Measurements from ENCODE around the gene LONP1.
"Not testable (repeated sequence)": the region's sequence is repeated elsewhere in the genome, so short reads cannot be mapped to it uniquely, and the experiment has no call there.

LONP1 gene, protein sequence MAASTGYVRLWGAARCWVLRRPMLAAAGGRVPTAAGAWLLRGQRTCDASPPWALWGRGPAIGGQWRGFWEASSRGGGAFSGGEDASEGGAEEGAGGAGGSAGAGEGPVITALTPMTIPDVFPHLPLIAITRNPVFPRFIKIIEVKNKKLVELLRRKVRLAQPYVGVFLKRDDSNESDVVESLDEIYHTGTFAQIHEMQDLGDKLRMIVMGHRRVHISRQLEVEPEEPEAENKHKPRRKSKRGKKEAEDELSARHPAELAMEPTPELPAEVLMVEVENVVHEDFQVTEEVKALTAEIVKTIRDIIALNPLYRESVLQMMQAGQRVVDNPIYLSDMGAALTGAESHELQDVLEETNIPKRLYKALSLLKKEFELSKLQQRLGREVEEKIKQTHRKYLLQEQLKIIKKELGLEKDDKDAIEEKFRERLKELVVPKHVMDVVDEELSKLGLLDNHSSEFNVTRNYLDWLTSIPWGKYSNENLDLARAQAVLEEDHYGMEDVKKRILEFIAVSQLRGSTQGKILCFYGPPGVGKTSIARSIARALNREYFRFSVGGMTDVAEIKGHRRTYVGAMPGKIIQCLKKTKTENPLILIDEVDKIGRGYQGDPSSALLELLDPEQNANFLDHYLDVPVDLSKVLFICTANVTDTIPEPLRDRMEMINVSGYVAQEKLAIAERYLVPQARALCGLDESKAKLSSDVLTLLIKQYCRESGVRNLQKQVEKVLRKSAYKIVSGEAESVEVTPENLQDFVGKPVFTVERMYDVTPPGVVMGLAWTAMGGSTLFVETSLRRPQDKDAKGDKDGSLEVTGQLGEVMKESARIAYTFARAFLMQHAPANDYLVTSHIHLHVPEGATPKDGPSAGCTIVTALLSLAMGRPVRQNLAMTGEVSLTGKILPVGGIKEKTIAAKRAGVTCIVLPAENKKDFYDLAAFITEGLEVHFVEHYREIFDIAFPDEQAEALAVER

DNA sequence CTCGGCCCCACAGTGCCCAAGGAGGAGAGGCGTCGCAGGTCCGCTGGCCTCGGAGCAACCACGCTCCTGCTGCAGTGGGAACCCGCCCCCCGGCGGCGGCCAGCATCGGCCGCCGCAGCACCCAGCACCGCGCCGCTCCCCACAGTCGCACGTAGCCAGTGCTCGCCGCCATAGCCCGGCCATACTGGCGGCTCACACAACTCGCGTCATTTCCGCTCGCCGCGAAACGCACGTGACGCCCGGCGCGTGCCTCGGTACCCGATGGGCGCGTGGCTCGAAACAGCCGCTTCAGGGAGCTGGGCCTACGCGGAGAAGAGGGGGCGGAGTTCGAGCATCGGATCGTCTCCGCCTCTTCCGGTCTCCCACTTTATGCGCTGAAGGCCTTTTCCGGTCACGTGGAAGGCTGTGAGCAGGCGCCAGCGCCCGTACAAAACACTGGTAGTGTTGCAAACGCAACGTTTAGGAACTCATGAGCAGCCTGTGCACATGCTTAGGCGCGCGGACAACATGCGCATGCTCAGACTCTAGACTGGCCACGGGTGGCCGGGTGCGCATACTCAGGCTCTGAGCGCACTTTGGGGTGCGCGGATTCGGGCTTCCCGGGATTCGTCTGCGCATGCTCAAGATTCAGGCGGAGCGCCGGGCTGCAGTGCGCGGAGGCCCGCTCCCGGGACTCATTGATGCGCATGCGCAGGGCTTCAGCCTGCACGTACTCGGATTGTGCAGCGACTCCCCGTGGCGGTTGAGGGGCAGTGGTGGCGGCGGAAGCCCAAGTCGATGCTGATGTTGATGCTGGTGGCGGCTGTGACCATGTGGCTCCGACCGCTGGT lies at the start of gene LONP1, which contains the start of gene CATSPERD:
Gene LONP1 (minus strand): TSS at position 186 of the 830 bp plus-strand sequence. CDS start 14 bp downstream, at position 172.
Gene CATSPERD (plus strand): TSS at position 677 of the 830 bp plus-strand sequence. CDS start 101 bp downstream, at position 778.
- DNase-seq (ENCODE audit: low spot score), result peak; percentile 99

DNA sequence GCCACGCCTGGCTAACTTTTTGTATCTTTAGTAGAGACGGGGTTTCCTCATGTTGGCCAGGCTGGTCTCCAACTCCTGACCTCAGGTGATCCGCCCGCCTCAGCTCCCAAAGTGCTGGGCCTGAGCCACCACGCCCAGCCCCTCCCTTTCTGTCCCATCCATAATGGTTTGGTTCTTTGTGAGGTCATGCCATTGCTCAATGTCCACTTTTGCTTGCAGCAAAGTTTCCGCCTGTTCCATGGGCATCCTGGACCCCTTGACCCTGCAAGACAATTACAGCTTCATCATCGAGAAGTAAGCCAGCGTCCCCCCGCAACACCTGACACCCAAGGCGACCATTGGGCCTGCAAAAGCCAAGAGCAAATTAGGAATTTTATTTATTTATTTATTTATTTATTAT lies 48.0 kb upstream of the LONP1 start:
- no peak for DNase-seq (ENCODE audit: low spot score)

DNA sequence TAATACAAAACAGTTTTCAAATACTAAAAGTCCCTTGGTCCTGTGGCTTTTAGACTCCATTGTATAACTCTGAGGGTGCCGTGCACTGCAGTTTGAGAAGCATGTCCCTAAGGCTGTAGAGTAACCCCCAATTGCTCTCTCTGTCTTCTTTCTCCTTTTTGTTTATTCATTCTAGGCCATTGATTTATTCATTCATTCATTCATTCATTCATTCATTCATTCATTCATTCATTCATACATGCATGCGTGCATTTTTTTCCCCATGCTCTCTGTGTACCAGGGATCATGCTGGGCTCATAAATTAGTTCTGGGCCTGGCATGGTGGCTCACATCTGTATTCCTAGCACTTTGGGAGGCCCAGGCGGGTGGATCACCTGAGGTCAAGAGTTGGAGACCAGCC lies 45.3 kb upstream of the LONP1 start:
- DNase-seq (ENCODE audit: low spot score), result no peak

DNA sequence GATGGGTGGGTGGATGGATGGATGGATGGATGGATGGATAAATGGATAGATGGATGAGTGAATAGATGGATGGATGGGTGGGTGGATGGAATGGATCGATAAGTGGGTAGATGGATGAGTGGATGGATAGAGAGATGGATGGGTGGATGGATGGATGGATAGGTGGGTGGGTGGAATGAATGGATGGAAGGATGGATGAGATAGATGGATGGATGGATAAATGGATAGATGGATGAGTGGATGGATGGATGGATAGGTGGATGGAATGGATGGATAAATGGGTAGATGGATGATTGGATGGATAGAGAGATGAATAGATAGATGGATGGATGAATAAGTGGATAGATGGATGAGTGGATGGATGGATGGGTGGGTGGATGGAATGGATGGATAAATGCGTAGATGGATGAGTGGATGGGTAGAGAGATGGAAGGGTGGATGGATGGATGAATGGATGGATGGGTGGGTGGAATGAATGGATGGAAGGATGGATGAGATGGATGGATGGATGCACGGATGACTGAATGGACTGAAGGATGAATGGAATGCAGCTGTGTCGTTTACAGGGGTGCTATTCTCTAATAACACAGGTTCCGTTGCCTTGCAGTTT lies 42.8 kb upstream of the LONP1 start:
- no peak for DNase-seq (ENCODE audit: low spot score)

DNA sequence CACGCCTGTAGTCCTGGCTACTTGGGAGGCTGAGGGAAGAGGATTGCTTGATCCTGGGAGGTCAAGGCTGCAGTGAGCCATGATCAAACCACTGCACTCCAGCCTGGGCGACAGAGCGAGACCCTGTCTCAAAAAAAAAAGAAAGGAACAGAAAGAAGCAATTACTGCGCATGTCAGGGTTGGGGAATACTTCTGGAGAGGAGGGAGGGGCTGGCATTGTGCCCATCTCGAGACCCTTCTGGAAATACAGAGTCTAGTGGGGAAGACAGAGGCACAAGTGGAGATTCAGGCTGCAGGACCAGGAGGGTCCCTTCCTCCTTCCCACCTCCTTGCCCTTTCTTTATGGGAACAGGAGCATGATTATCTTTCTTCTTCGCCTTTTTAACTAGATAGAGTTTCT lies 33.8 kb upstream of the LONP1 start:
- no peak for DNase-seq (ENCODE audit: low spot score)

DNA sequence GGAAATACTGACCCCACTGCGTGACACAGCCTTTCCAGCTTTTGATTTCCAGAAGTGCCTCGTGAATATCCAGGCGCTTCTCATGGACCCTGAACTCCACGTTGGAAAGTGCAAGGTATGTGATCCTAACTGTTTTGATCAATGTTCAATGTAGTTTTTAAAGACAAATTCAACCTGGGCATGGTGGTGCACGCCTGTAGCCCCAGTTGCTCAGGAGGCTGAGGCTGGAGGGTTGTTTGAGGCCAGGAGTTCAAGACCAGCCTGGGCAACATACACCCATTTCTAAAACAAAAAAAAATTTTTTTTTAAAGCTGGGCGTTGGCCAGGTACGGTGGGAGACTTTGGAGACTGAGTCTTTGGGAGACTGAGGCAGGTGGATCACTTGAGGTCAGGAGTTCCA lies 31.8 kb upstream of the LONP1 start:
- DNase-seq (ENCODE audit: low spot score), result no peak

DNA sequence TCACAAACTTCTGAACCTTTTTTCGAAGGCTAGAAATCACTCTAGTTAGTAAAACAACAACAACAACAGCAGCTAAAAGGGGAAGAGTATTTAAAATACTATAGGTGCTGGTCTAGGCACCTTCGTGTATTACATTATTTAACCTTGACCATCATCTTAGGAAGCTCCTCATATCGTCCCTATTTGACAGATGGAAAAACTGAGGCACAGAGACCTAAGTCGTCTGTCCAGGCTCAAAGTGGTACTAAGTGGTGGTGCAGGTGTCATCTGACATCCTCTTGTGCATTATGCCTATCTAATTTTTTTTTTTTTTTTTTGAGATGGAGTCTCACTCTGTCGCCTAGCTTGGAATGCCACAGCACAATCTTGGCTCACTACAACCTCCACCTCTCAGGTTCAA lies 29.6 kb upstream of the LONP1 start:
- no peak for DNase-seq (ENCODE audit: low spot score)

DNA sequence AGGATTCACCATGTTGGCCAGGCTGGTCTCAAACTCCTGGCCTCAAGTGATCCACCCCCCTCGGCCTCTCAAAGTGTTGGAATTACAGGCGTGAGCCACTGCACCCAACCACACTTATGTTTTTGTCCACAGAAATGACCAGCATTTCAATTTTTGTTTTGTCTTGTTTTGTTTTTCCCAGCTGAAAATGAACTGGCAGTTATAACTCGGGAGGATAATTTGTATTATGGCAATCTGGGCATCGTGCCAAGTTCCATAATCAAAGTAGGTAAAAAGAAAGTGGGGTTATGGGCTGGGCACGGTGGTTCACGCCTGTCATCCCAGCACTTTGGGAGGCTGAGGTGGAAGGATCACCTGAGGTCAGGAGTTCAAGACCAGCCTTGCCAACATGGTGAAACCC lies 29.0 kb upstream of the LONP1 start:
- DNase-seq (ENCODE audit: low spot score), result not testable (repeated sequence)

DNA sequence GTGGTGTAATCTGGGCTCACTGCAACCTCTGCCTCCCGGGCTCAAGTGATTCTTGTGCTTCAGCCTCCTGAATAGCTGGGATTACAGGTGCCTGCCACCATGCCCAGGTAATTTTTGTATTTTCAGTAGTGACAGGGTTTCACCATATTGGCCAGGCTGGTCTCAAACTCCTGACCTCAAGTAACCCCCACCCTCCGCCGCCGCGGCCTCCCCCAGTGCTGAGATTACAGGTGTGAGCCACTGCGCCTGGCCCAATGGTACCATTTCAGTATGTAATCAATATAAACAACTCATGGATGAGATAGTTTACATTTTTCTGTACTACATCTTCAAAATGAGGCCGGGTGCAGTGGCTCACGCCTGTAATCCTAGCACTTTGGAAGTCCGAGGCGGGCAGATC lies 25.1 kb upstream of the LONP1 start:
- not testable (repeated sequence) for DNase-seq (ENCODE audit: low spot score)

DNA sequence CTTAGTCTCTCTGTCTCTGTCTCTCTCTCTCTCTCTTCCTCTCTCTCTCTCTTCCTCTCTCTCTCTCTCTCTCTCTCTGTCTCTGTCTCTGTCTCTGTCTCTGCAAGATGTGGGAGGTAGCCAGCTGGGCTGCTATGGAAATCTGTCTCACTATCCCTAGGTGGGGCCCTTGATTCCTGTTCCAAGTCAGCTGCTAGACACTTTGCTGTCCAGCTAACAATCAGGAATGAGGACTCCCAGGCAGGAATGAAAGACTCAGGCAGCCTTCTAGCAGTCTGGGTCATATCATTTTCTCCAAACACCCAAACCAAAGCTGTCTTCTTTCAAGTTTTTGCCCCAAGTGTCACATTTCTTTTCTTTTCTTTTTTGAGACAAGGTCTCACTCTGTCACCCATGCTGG lies 23.7 kb upstream of the LONP1 start:
- no peak for DNase-seq (ENCODE audit: low spot score)

DNA sequence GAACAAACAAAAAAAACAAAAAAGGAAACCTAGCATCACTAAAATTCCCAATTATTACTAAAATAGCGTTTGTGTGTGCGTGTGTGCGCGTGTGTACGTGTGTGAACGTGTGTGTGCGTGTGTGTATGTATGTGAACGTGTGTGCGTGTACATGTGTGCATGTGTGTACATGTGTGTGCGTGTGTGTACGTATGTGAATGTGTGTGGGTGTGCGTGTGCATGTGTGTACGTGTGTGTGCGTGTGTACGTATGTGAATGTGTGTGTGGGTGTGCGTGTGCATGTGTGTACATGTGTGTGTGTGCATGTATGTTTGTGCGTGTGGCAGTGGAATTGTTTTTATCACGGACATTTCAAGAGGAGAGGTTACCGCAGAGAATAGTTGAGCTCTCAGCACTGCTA lies 22.1 kb upstream of the LONP1 start:
- no peak for DNase-seq (ENCODE audit: low spot score)

DNA sequence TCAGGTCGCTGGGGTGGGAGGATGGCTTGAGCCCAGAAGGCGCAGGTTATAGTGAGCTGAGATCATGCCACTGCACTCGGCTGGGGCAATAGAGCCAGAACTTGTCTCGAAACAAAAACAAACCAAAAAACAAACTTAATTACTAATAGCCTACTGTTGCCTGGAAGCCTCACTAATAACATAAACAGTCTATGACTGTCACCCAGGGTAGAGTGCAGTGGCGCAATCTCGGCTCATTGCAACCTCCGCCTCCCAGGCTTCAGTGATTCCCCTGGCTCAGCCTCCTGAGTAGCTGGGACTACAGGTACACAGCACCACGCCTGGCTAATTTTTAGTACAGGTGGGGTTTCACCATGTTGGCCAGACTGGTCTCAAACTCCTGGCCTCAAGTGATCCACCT lies 18.5 kb upstream of the LONP1 start:
- DNase-seq (ENCODE audit: low spot score), result no peak

DNA sequence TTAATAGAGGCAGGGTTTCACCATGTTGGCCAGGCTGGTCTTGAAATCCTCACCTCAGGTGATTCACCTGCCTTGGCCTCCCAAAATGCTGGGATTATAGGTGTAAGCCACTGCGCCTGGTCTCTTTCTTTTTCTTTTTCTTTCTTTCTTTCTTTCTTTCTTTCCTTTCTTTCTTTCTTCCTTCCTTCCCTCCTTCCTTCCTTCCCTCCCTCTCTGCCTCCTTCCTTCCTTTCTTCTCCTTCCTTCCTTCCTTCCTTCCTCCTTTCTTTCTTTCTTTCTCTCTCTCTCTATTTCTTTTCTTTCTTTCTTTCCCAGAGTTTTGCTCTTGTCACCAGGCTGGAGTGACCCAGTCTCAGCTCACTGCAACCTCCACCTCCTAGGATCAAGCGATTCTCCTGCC lies 13.2 kb upstream of the LONP1 start:
- not testable (repeated sequence) for DNase-seq (ENCODE audit: low spot score)

DNA sequence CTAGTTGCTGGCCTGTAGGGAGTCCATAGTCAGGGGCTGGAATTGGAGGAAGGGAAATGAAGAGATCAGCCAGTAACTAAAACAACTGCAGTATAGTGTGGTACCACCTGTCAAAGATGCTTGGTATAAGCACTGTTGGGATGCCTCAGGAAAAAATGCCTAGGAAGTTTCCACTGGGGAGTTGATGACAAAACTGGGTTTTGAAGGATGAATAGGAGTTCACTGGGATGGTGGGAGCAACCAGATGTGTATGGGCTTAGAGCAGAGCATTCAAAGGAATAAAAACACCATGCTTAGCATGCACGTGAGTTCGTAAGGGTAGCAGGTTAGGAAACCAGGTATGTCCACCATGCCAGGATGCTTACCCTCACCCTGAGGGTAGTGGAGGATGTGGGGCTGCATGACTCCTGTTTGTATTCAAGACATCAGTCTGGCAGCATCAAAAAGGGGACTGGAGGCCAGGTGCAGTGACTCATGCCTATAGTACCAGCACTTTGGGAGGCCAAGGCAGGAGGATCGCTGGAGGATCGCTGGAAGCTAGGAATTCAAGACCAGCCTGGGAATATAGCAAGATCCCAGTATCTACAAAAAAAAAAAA lies 7.6 kb upstream of the LONP1 start:
- DNase-seq (ENCODE audit: low spot score), result no peak

DNA sequence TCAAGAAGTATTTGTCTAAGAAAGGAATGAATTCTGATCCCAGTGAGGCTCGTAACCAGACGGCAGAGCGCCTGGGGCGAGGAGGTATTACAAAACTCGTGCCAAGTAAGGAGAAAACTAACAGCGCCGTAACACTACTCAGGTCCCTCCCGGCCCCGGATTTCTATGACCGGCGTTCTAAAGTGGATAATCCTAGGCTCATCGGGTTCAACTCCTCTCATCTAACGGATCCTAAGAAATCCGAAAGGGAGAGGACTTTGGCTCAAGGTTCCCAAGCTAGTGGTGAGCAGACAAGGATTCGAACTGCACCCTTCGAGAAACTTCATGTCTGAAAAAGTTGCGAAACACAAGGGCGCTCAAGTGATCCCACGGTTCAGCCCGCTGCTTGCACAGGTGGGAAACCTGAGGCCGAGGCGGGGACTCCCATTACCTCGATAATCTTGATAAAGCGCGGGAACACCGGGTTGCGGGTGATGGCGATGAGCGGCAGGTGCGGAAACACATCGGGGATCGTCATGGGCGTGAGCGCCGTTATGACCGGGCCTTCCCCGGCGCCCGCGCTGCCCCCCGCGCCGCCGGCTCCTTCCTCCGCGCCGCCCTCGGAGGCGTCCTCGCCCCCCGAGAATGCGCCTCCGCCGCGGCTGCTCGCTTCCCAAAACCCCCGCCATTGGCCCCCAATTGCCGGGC lies 529 bp downstream of the LONP1 start:
- no peak for DNase-seq (ENCODE audit: low spot score)

DNA sequence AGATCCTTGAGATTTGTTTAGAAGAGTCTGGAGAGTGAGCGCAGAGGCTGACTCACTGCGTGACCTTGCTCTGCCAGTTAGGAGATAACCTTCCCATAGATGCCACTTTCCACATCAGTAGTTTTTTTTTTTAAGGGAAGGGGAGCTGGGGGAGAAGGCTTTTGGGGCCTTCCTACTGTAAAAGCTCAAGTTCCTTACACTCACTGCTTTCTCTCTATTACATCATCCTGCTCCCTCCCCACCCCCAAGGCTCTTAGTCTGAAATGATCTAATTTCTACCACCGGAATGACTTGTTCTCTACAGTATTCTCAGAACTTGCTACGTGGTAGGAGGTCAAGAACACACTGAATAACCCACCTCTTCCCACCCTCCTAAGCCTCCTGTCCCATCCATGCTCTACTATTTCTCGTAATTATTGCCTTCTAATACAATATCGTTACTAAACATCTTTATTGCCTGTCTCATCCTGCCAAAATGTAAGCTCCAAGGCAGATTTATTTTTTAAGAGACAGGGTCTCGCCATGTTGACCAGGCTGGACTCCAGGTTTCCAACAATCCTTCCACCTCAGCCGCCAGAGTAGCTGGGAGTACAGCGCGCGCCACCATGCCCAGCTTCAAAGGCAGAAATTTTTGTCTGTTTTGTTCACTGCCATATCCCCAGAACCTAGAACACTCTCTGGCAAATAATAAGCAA lies 1.2 kb downstream of the LONP1 start:
- peak; percentile 63 for DNase-seq (ENCODE audit: low spot score)

DNA sequence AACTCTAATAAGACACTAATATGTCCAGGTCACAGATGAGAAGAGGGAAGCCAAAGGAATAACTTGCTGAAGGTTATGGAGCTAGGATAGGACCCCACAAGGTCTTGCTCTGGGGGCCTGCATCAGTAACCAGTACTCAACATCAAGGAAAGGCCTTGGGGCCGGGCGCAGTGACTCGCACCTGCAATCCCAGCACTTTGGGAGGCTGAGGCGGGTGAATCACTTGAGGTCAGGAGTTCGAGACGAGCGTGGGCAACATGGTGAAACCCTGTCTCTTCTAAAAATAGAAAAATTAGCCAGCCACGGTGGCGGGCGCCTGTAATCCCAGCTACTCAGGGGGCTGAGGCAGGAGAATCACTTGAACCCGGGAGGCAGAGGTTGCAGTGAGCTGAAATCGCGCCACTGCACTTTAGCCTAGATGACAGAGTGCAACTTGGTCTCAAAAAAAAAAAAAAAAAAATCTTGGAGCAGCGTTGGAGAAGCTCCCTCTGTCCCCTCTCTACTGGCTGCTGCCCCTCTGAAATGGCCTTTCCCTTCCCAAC lies 1.8 kb downstream of the LONP1 start:
- DNase-seq (ENCODE audit: low spot score), result no peak

DNA sequence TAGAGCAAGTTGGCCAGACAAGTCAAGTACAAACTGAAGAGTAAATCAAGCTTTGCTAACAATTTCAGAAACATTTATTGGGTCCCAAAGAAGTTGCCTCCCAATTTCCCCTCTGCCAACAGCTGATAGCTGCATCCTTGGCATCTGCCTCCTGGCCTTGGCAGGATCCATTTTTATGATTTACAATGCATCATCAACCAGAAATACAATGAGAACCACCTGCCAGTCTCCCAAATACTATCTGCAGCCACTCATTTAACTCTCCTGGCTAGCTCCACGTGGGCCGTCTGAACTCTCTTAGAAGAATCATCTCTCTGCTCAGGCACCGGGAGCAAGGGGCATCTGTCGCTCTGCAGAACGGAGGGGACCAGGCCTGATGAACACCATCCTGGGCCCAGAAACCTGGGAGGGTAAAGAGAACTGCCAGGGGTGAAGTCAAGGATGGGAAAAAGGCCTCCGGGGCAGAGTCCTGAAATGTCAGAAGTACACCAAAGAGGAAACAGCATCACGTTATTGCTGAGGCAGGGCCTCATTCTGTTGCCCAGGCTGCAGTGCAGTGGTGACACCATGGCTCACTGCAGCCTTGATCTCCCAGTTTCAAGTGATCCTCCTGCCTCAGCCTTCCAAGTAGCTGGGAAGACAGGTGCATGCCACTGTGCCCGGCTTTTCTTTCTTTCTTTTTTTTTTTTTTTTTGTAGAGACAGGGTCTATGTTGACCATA lies 2.6 kb downstream of the LONP1 start:
- DNase-seq (ENCODE audit: low spot score), result no peak

DNA sequence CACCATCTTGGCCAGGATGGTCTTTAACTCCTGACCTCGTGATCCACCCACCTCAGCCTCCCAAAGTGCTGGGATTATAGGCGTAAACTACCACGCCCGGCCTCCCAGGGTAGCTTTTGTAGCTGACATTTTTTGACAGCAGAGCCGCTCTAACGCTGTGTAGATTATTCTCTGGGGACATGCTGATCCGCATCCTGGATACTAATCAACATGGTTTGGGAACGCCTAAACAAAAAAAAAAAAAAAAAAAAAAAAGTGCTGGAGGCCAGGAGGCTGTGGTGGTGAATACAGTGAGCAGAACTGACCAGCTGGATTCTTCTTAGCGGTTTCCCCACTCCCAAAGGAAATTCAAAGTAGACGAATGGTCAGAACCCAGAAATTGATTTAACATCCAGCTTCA lies 5.1 kb downstream of the LONP1 start:
- no peak for DNase-seq (ENCODE audit: low spot score)

All from LoVo (cell line).